Measurements from ENCODE around the gene GPATCH1.
"Not testable (repeated sequence)": the region's sequence is repeated elsewhere in the genome, so short reads cannot be mapped to it uniquely, and the experiment has no call there.

DNA sequence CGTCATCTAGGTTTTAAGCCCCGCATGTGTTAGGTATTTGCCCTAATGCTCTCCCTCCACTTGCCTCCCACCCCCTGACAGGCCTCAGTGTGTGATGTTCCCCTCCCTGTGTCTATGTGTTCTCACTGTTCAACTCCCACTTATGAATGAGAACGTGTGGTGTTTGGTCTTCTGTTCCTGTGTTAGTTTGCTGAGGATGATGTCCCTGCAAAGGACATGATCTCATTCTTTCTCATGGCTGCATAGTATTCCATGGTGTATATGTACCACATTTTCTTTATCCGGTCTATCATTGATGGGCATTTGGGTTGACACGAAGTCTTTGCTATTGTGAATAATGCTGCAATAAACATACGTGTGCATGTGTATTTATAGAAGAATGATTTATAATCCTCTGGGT lies 73.3 kb downstream of the GPATCH1 start:
- TF ChIP-seq POLR2AphosphoS5 (IDR thresholded peaks at IDR 0.05; ENCODE audit: borderline replicate concordance, low read depth, low read length); EZH2 (IDR thresholded peaks at IDR 0.05); FOXP2 (optimal IDR thresholded peaks at IDR 0.05; ENCODE audit: control extremely low read depth, extremely low read length, insufficient read depth): not testable (repeated sequence)
